ENCODE results near the gene SSBP4.

The SSBP4 gene

GRCh38 chr19:18450021-18450930, 31.1 kb downstream of the SSBP4 start:
- Histone ChIP-seq H3K36me3 (ENCODE audit: insufficient read depth) (peaks cover 3% of the 10 kb centered on the region; the same call in 1 of the 2 replicates), H3K4me3 (IDR thresholded peaks at IDR 0.05; ENCODE audit: insufficient read depth, low read depth, low read length) (no peak overlapping the region), H3K79me2 (ENCODE audit: insufficient read depth, low read depth) (no peaks in the 10 kb centered on the region), H3K4me1 (ENCODE audit: low read depth, poor library complexity, severe bottlenecking) (peaks cover 12% of the 10 kb centered on the region), H3K4me2 (no peak overlapping the region), H2AFZ (ENCODE audit: low read depth) (no peak overlapping the region), H3K9ac (no peak overlapping the region), H3K27me3 (ENCODE audit: insufficient read depth, low read depth) (no peaks in the 10 kb centered on the region), H4K20me1 (ENCODE audit: insufficient read depth) (no peaks in the 10 kb centered on the region), H3K27ac (no peak overlapping the region)
- no peak for TF ChIP-seq CTCF (conservative IDR thresholded peaks at IDR 0.05; ENCODE audit: low read depth, low read length)

- TF ChIP-seq CTCF (conservative IDR thresholded peaks at IDR 0.05; ENCODE audit: low read depth, low read length), result peak; percentile 84
- H3K4me2 ChIP-seq, result 0 out of 2 replicates have a peak overlapping the region, but pooled peaks have one; percentile 13
- no peak overlapping the region for H2AFZ ChIP-seq (ENCODE audit: low read depth)
- no peak overlapping the region for H3K9ac ChIP-seq
- H4K20me1 ChIP-seq (ENCODE audit: insufficient read depth), result no peaks in the 10 kb centered on the region
- H3K4me3 ChIP-seq (IDR thresholded peaks at IDR 0.05; ENCODE audit: insufficient read depth, low read depth, low read length), result no peak overlapping the region
- H3K27ac ChIP-seq, result no peak overlapping the region
- no peaks in the 10 kb centered on the region for H3K27me3 ChIP-seq (ENCODE audit: insufficient read depth, low read depth)
- H3K4me1 ChIP-seq (ENCODE audit: low read depth, poor library complexity, severe bottlenecking), result peaks cover 12% of the 10 kb centered on the region
- peaks cover 3% of the 10 kb centered on the region; the same call in 1 of the 2 replicates for H3K36me3 ChIP-seq (ENCODE audit: insufficient read depth)
- no peaks in the 10 kb centered on the region for H3K79me2 ChIP-seq (ENCODE audit: insufficient read depth, low read depth)
Observed at GRCh38 chr19:18450931-18451836, 32.0 kb downstream of the SSBP4 start.

- H3K4me1 ChIP-seq (ENCODE audit: low read depth, poor library complexity, severe bottlenecking), result peaks cover 12% of the 10 kb centered on the region
- no peak overlapping the region for H2AFZ ChIP-seq (ENCODE audit: low read depth)
- no peak overlapping the region for H3K4me2 ChIP-seq
- H3K9ac ChIP-seq, result no peak overlapping the region
- no peak overlapping the region for H3K4me3 ChIP-seq (IDR thresholded peaks at IDR 0.05; ENCODE audit: insufficient read depth, low read depth, low read length)
- H3K79me2 ChIP-seq (ENCODE audit: insufficient read depth, low read depth), result no peaks in the 10 kb centered on the region
- no peaks in the 10 kb centered on the region for H4K20me1 ChIP-seq (ENCODE audit: insufficient read depth)
- no peaks in the 10 kb centered on the region for H3K27me3 ChIP-seq (ENCODE audit: insufficient read depth, low read depth)
- no peak for TF ChIP-seq CTCF (conservative IDR thresholded peaks at IDR 0.05; ENCODE audit: low read depth, low read length)
- peaks cover 3% of the 10 kb centered on the region; the same call in 1 of the 2 replicates for H3K36me3 ChIP-seq (ENCODE audit: insufficient read depth)
- no peak overlapping the region for H3K27ac ChIP-seq
Observed at GRCh38 chr19:18452386-18452785, 33.2 kb downstream of the SSBP4 start.

GRCh38 chr19:18453269-18454024, 34.2 kb downstream of the SSBP4 start:
- H3K4me2 ChIP-seq, result no peak overlapping the region
- H3K79me2 ChIP-seq (ENCODE audit: insufficient read depth, low read depth), result no peaks in the 10 kb centered on the region
- no peaks in the 10 kb centered on the region for H4K20me1 ChIP-seq (ENCODE audit: insufficient read depth)
- no peak overlapping the region for H2AFZ ChIP-seq (ENCODE audit: low read depth)
- H3K27ac ChIP-seq, result no peak overlapping the region
- no peaks in the 10 kb centered on the region for H3K27me3 ChIP-seq (ENCODE audit: insufficient read depth, low read depth)
- no peak overlapping the region for H3K4me3 ChIP-seq (IDR thresholded peaks at IDR 0.05; ENCODE audit: insufficient read depth, low read depth, low read length)
- TF ChIP-seq CTCF (conservative IDR thresholded peaks at IDR 0.05; ENCODE audit: low read depth, low read length), result no peak
- H3K4me1 ChIP-seq (ENCODE audit: low read depth, poor library complexity, severe bottlenecking), result peaks cover 12% of the 10 kb centered on the region
- H3K36me3 ChIP-seq (ENCODE audit: insufficient read depth), result peaks cover 3% of the 10 kb centered on the region; the same call in 1 of the 2 replicates
- H3K9ac ChIP-seq, result no peak overlapping the region
